Tibial nerve (tissue), 3 donors: ENCODE measurements around the gene TBC1D14.

Experiments
- CTCF ChIP-seq, 5 experiments: fragments of 200-600 bp in 3 of 5; fragments of 450-650 bp in 2 of 5; sonication (generic) in 3 of 5; IDR thresholded peaks; one replicate each; pipeline ENCODE4 v1.5.1; 2016 to 2019; ENCODE audit warnings: antibody characterized with exemption in 5 of 5, mild to moderate bottlenecking in 3 of 5, moderate library complexity in 2 of 5
- POLR2A ChIP-seq, 2 donors: fragments of 450-650 bp; IDR thresholded peaks; one replicate each; pipeline ENCODE4 v1.6.1; 2017; ENCODE audit warnings: antibody characterized with exemption in 2 of 2, mild to moderate bottlenecking in 2 of 2, moderate library complexity in 2 of 2

- TF ChIP-seq CTCF (IDR thresholded peaks at IDR 0.05) (no peak), POLR2A (IDR thresholded peaks at IDR 0.05) (no peak)
Observed at GRCh38 chr4:7003879-7004240, 94.2 kb downstream of the TBC1D14 start.
